Peyer's patch (tissue), 4 donors: ENCODE results near the gene ZNF511.

Experiments
- POLR2A ChIP-seq, 2 donors: fragments of 450-650 bp; IDR thresholded peaks; one replicate each; pipeline ENCODE4 v1.5.1; 2017; ENCODE audit warnings: antibody characterized with exemption in 2 of 2, mild to moderate bottlenecking in 2 of 2, moderate library complexity in 2 of 2
- TF ChIP-seq, protein P1 (sequence below), 6 experiments: fragments of 450-650 bp in 4 of 6; fragments of 200-600 bp in 2 of 6; sonication (generic) in 1 of 6; IDR thresholded peaks; one replicate each; pipeline ENCODE4 v1.5.1; 2017 to 2019; ENCODE audit warnings: antibody characterized with exemption in 6 of 6, mild to moderate bottlenecking in 3 of 6, moderate library complexity in 1 of 6

DNA sequence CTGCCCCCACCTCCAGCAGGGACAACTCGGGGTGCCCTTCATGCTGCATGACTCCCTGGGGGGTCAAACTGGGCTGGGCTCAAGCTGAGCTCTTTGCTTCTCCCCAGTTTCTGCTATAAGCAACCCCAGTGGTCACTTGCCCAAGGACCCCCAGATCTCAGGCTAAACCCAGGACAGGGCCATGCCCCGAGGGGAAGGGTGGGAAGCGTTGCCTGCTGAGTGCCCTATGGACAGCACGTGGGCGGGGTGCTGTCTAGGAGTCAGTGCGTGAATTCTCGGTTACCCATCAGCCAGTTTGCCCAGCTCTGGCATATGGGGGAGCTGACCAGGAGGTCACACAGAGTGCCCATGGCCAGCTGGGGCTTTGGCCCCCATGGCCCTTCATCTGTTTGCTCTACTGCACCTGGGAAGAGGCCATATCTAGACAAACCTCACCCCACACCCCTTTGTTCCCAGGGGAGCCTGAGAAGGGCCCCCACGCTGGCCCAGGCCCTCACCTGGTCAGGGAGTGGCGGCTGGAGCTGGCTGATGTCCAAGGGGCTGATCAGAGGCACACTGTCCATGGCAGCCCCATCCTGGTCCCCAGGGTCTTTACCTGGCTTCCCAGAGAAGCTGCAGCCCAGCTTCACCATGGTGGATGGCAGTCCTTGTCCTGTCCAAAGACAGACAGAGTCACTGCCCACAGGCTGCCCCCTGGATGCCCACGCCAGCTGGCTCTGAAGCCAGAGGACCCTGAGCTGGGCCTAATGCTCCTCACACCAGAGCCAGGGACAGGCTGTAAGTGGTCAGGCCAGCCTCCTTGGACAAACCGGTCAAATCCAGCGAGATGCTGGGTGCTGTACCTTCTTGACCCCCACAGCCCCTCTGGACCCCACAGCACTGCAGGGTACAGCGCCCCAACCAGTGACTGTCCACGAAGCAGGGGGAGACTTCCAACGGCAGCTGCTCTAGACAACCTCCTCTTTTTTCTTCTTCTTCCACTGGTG lies 19.9 kb downstream of the ZNF511 start:
- TF ChIP-seq, protein P1, sequence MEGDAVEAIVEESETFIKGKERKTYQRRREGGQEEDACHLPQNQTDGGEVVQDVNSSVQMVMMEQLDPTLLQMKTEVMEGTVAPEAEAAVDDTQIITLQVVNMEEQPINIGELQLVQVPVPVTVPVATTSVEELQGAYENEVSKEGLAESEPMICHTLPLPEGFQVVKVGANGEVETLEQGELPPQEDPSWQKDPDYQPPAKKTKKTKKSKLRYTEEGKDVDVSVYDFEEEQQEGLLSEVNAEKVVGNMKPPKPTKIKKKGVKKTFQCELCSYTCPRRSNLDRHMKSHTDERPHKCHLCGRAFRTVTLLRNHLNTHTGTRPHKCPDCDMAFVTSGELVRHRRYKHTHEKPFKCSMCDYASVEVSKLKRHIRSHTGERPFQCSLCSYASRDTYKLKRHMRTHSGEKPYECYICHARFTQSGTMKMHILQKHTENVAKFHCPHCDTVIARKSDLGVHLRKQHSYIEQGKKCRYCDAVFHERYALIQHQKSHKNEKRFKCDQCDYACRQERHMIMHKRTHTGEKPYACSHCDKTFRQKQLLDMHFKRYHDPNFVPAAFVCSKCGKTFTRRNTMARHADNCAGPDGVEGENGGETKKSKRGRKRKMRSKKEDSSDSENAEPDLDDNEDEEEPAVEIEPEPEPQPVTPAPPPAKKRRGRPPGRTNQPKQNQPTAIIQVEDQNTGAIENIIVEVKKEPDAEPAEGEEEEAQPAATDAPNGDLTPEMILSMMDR (IDR thresholded peaks at IDR 0.05): no peak
- TF ChIP-seq POLR2A (IDR thresholded peaks at IDR 0.05): no peak
